ENCODE results near the gene PRDM16. TPM values are rescaled to one million over a fixed set of nuclear protein-coding genes. Genes with fewer than 3 reads are reported as not detected.

PRDM16 gene
- polyA plus RNA-seq, 2 of the 4 experiments (the other 2 are of a cell fraction), result 0.03 to 0.35 TPM

DNA sequence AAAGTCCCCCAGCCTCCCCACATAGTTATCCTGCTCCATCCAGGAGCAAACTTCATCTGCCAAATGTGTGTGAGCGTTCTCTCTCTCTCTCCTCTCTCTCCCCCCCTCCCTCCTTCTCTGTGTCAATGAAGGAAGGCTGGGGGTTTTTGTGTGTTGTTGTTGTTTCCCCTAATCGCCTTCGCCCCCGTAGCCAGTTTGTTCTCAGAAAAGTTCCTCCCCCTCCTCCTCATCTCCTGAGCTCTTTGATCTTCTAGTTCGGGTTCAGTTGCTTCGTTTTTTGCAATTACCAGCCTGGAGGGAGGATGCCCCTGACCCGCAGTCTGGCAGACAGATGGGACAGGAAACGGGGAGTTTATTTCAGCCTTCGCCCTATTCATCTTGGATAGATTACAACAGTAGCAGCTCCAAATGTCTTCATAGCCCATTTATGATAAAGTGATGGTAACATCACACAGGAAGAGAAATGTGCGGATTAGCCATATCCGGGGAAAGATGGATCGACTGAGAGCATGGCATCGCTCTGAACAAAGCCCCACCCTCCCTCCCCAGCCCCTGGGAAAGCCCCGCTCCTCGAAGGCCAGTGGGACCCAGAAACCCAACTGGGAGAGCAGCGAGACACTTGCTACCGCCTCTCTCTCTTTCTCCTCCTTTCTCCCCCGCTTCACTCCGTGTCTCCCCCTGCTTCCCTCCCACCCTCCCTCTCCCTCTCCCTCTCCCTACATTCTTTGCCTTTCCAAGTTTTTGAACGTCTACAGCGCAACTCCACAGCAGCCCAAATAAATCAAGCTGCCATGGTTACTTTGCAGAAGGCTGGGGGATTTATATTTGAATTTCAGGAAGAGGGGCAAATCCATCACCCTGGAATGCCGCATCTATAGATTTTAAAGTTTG lies 245.7 kb downstream of the PRDM16 start (continued):
- TF ChIP-seq, protein P1, sequence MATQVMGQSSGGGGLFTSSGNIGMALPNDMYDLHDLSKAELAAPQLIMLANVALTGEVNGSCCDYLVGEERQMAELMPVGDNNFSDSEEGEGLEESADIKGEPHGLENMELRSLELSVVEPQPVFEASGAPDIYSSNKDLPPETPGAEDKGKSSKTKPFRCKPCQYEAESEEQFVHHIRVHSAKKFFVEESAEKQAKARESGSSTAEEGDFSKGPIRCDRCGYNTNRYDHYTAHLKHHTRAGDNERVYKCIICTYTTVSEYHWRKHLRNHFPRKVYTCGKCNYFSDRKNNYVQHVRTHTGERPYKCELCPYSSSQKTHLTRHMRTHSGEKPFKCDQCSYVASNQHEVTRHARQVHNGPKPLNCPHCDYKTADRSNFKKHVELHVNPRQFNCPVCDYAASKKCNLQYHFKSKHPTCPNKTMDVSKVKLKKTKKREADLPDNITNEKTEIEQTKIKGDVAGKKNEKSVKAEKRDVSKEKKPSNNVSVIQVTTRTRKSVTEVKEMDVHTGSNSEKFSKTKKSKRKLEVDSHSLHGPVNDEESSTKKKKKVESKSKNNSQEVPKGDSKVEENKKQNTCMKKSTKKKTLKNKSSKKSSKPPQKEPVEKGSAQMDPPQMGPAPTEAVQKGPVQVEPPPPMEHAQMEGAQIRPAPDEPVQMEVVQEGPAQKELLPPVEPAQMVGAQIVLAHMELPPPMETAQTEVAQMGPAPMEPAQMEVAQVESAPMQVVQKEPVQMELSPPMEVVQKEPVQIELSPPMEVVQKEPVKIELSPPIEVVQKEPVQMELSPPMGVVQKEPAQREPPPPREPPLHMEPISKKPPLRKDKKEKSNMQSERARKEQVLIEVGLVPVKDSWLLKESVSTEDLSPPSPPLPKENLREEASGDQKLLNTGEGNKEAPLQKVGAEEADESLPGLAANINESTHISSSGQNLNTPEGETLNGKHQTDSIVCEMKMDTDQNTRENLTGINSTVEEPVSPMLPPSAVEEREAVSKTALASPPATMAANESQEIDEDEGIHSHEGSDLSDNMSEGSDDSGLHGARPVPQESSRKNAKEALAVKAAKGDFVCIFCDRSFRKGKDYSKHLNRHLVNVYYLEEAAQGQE (IDR thresholded peaks at IDR 0.05), result no peak
- TF ChIP-seq, protein P2, sequence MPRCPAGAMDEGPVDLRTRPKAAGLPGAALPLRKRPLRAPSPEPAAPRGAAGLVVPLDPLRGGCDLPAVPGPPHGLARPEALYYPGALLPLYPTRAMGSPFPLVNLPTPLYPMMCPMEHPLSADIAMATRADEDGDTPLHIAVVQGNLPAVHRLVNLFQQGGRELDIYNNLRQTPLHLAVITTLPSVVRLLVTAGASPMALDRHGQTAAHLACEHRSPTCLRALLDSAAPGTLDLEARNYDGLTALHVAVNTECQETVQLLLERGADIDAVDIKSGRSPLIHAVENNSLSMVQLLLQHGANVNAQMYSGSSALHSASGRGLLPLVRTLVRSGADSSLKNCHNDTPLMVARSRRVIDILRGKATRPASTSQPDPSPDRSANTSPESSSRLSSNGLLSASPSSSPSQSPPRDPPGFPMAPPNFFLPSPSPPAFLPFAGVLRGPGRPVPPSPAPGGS (IDR thresholded peaks at IDR 0.05), result no peak
- TF ChIP-seq NR3C1 (IDR thresholded peaks at IDR 0.05), result no peak
- TF ChIP-seq, protein P3, sequence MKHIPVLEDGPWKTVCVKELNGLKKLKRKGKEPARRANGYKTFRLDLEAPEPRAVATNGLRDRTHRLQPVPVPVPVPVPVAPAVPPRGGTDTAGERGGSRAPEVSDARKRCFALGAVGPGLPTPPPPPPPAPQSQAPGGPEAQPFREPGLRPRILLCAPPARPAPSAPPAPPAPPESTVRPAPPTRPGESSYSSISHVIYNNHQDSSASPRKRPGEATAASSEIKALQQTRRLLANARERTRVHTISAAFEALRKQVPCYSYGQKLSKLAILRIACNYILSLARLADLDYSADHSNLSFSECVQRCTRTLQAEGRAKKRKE (CRISPR knock-in tag; IDR thresholded peaks at IDR 0.05; ENCODE audit: low read depth), result no peak

DNA sequence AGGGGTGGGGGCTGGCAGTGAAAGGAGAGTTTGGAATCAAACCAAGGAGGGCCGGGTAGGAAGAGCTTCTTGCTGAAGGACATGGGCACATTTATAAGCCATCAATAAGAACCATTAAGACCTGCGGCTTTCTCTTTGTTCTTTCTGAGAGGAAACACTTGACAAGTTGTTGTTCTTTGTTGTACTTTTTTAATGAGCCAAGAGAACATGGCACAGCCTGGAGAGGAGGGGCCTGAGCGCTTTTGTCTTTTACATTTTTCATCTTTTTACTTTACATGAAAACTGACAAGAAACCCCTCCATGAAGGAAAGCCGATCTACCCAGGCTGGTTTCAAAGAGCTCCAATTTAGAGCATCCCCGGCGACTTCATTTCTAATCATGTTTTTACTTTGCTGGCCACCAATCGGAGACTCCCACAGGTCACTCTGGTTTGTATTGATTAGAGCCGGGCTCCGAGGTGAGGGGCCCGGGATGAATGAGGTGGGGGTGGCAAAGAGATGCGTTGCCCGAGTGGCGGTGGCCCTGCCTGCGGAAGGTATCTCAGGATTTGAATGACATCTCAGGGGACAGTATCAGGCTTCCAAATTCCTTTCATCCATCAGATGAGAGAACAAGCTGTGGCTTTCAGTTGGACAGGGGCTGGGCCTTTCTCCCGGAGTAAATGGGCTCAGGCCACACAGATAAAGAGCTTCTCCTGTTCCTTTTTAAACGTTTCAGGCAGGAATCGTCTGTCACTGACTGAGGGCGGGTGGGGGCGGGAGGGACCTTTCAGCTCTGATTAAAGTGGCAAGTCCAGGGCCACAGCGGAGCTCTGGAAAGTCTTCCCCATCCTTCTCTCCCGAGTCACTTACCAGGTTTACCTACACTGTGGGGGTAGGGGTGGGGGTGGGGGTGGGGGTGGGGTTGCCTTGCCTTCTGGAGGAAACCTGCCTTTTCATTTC lies 246.7 kb downstream of the PRDM16 start:
- Histone ChIP-seq H3K4me2 (no peak overlapping the region), H3K4me1 (peaks cover 26% of the 10 kb centered on the region), H3K27ac (peak overlapping the region in 1 of 2 experiments; percentile 92; a peak in 2 of 6 replicates), H3K9me3 (no peaks in the 10 kb centered on the region), H3K4me3 (no peak overlapping the region)
- CTCF ChIA-PET, result interaction anchor here (1.2 to 1.7 kb wide), 2 partner anchors 8 to 32 kb away, joined by 3 read pairs; no protein-coding TSS in a partner anchor
- ATAC-seq (no peak), FAIRE-seq (no peak), DNase-seq (ENCODE audit: low read depth in 1 of 2, low spot score in 1 of 2) (no peak)
- POLR2A ChIA-PET, result no interaction called here
- 87% methylated on average over 17 of the region's 21 CpGs for WGBS (ENCODE audit: missing lambda C conversion rate)
- no peak for TF ChIP-seq RNF2 (IDR thresholded peaks at IDR 0.05; ENCODE audit: borderline replicate concordance, low read depth)
- no peak for TF ChIP-seq RCOR1 (IDR thresholded peaks at IDR 0.05; ENCODE audit: low read depth, low read length)
- TF ChIP-seq EHMT2 (IDR thresholded peaks at IDR 0.05; ENCODE audit: low read depth), result no peak
- TF ChIP-seq, protein P3 (CRISPR knock-in tag; IDR thresholded peaks at IDR 0.05; ENCODE audit: low read depth), result no peak
- TF ChIP-seq, protein P4, sequence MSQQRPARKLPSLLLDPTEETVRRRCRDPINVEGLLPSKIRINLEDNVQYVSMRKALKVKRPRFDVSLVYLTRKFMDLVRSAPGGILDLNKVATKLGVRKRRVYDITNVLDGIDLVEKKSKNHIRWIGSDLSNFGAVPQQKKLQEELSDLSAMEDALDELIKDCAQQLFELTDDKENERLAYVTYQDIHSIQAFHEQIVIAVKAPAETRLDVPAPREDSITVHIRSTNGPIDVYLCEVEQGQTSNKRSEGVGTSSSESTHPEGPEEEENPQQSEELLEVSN (IDR thresholded peaks at IDR 0.05; ENCODE audit: borderline replicate concordance, low read depth), result no peak
- TF ChIP-seq, protein P5, sequence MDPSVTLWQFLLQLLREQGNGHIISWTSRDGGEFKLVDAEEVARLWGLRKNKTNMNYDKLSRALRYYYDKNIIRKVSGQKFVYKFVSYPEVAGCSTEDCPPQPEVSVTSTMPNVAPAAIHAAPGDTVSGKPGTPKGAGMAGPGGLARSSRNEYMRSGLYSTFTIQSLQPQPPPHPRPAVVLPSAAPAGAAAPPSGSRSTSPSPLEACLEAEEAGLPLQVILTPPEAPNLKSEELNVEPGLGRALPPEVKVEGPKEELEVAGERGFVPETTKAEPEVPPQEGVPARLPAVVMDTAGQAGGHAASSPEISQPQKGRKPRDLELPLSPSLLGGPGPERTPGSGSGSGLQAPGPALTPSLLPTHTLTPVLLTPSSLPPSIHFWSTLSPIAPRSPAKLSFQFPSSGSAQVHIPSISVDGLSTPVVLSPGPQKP (IDR thresholded peaks at IDR 0.05; ENCODE audit: low read depth, low read length), result no peak
- TF ChIP-seq, protein P6, sequence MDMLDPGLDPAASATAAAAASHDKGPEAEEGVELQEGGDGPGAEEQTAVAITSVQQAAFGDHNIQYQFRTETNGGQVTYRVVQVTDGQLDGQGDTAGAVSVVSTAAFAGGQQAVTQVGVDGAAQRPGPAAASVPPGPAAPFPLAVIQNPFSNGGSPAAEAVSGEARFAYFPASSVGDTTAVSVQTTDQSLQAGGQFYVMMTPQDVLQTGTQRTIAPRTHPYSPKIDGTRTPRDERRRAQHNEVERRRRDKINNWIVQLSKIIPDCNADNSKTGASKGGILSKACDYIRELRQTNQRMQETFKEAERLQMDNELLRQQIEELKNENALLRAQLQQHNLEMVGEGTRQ (IDR thresholded peaks at IDR 0.05), result no peak

All from A549 (cell line).